ENCODE results near the gene PAK5.

Gene PAK5

GRCh38 chr20:9517297-9518162 is 321.3 kb downstream of the PAK5 start:
- DNase-seq (ENCODE audit: low read depth) = no peak

DNA sequence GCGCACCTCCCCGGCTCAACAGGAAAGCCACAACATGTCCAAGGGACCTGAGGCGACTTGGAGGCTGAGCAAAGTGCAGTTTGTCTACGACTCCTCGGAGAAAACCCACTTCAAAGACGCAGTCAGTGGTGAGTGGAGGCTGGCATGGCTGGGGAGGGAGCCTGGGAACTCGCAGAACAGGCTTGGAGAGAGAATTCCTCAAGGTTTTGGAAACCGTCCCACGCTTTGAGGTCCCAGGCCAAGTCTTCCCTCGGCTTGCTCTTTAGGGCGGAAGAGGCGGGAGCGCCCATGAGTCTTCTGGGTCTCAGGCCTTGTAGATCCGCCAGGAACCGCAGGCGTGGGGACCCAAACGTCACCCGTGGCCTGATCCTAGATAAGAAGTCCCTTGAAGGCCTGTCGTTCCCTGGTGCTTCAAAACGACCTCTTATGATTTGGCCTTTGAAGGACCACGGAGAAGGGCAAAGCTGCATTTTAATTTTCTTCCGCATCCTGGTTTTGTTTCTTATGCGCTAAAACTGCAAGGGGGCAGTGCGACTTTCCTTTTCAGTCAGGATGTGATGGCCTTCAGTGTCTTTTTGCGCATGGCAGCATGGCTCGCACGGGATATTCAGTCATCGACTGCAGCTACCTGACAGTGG is 322.5 kb downstream of the PAK5 start:
- no peak for DNase-seq (ENCODE audit: low read depth)

DNA sequence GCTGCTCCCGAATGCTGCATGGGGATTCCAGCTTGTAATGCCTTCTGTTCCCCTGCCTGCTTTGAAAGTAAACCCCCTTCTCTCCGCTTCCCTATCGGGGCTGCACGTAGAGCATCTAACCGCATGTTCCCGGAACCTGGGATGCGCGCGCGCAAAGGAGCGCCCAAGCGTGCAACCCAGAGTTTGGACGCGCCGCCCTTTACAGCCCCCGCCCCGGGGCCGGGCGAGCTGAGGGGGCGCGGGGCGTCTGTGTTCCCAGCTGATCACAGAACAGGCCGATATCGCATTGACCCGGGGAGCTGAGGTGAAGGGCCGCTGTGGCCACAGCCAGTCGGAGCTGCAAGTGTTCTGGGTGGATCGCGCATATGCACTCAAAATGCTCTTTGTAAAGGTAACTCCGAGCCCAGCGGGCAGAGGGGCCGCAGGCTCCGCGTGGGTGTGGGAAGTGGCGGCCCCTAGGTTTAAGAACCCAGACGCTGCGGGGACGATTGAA is 323.1 kb downstream of the PAK5 start:
- DNase-seq (ENCODE audit: low read depth) = no peak

GRCh38 chr20:9515214-9515585 is 323.7 kb downstream of the PAK5 start:
- DNase-seq (ENCODE audit: low read depth) = no peak

DNA sequence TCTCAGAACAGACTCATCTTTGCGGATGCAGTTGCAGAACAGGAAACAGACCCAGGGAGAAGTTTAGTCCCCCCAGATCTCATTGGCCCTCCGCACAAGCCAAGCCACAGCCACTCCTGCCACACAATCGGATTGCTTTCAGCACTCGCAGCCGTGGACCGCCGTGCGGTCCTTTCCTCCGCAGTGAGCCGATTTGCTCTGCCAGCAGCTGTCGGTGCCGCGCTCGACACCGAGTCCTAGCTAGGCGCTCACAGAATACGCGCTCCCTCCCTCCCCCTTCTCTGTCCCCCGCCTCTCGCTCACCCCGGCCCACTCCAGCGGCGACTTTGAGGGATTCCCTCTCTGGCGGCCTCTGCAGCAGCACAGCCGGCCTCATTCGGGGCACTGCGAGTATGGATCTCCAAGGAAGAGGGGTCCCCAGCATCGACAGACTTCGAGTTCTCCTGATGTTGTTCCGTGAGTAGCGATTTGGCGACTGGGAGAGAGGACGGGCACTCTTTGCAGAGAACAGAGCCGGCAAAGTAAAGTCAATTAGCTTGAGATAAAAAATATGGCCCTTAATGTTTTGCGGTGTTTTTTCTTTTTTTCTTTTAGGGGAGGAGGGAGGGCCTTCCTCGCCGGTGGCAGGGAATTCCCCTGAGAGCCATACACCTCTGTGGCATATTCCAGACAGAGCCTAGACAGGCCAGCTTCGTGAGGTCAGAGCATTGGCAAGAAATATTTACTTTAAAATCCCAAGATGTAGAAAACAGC is 324.2 kb downstream of the PAK5 start, which contains the start of gene LAMP5:
LAMP5 (plus strand) TSS at position 130 of the 753 bp plus-strand sequence; CDS start at position 393, 263 bp downstream.
- DNase-seq (ENCODE audit: low read depth) = no peak

- DNase-seq (ENCODE audit: low read depth) = no peak
Measured at GRCh38 chr20:9514072-9514460, 324.8 kb downstream of the PAK5 start.

DNA sequence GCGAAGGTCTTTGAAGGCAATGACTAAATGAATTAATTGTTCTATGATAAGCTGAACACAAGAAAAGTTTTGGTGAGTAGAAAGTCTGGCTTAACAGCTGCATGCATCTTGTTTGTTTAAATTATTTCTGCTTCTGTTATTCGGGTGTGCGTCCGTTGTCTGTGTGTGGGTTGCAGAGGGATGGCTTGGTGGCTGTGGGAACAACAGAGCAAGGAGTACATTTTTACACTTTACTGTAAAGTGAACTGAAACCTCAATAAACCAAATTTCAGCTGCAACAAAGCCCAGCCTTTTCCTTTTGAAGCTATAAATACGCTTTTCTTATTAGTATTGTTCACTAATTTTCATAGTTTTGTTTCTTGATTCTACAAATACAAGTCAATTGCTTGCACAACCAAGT is 328.0 kb downstream of the PAK5 start:
- DNase-seq (ENCODE audit: low read depth) = no peak

DNA sequence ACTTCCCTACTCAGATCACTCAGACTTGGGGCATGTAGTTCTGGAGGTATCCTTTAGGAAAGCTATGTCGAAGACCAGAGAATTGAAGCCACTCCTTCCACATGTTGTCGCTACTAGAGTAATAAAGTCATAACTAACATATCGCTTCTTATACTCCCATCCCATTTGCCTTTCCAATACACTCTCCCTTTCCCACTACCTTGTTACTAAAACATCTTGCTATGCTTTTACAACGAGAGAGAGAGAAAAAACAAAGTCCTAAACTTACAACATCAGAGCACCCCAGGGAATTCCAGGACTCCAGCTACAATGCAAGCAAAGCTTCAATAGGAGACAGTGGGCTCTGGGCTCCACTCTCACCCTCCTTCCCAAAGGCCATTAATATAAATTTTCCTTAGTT is 329.6 kb downstream of the PAK5 start:
- DNase-seq (ENCODE audit: low read depth) = no peak

GRCh38 chr20:9508696-9509178 is 330.1 kb downstream of the PAK5 start:
- DNase-seq (ENCODE audit: low read depth) = no peak

GRCh38 chr20:9508240-9508661 is 330.6 kb downstream of the PAK5 start:
- no peak for DNase-seq (ENCODE audit: low read depth)

GRCh38 chr20:9507544-9508239 is 331.2 kb downstream of the PAK5 start:
- no peak for DNase-seq (ENCODE audit: low read depth)

DNA sequence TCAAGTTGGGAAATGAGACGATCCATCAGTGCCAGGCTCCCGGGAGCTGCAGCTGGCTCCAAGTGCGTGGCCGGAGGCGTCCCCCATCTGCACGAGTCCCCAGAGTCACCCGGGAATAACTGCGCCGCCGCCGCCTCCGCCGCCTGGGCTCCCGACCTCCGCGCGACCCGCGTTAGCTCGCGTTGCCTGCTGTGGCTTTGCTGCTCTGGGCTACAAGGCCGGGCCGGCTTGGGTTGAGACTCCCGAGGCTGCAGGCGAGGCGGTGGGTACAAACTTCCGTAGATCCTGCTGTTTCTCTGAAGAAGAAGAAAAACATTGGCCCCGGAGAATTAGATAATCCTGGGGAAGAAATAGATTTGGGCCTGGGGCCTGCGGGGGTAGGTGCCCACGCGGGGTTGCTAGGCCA is 331.9 kb downstream of the PAK5 start:
- no peak for DNase-seq (ENCODE audit: low read depth)

- DNase-seq (ENCODE audit: low read depth) = no peak
Measured at GRCh38 chr20:9506280-9506821, 332.5 kb downstream of the PAK5 start.

GRCh38 chr20:9503526-9504245 is 335.2 kb downstream of the PAK5 start:
- DNase-seq (ENCODE audit: low read depth) = no peak

- DNase-seq (ENCODE audit: low read depth) = no peak
Measured at GRCh38 chr20:9501473-9501872, 337.4 kb downstream of the PAK5 start.

GRCh38 chr20:9500121-9500520 is 338.8 kb downstream of the PAK5 start:
- DNase-seq (ENCODE audit: low read depth) = no peak

- no peak for DNase-seq (ENCODE audit: low read depth)
Measured at GRCh38 chr20:9499126-9499899, 339.6 kb downstream of the PAK5 start.

GRCh38 chr20:9498322-9498721 is 340.6 kb downstream of the PAK5 start:
- DNase-seq (ENCODE audit: low read depth) = no peak

DNA sequence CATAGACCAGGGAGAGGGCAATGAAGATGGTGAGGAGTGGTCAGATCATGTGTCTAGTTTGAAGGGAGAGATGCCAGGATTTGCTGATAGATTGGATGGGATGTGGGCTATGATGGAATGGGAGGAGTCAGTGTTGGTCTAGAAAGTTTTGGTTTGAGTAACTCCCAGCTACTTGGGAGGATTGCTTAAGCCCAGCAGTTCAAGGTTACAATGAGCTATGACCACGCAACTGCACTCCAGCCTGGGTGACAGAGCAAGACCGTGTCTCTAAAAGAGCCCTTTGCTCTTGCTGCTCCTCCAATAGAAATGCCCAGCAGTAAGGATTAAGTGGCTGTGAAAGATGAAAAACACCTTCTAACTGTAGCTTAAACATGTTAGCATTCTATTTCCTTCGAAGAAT is 342.7 kb downstream of the PAK5 start:
- no peak for DNase-seq (ENCODE audit: low read depth)

GRCh38 chr20:9495701-9496100 is 343.2 kb downstream of the PAK5 start:
- DNase-seq (ENCODE audit: low read depth) = no peak

All from stimulated activated CD4-positive, alpha-beta T cell treated with anti-CD3 and anti-CD28 coated beads, Interleukin-2, amount 100 ng/mL, for 4 hours (primary cell).